GM23338 (cell line): Measurements from ENCODE around the gene ENC1. TPM values are rescaled to one million over a fixed set of nuclear protein-coding genes. Genes with fewer than 3 reads are reported as not detected.

Experiments used
- ATAC-seq: fragments of 200-7000 bp; cut with Tn5 transposase; 3 replicates; pipeline ENCODE4 v1.9.1; 2020
- DNase-seq: peaks from one replicate; pipeline ENCODE4 v3.0.0-alpha.2; 2015; ENCODE audit warnings: low spot score
- H2AFZ ChIP-seq: fragments of 200-600 bp; sonication (generic); 2 replicates; pipeline ENCODE4 v1.8.0; 2016; ENCODE audit warnings: antibody characterized with exemption, mild to moderate bottlenecking, moderate library complexity
- H3F3A ChIP-seq: fragments of 200-600 bp; sonication (generic); replicated peaks from 2 replicates; pipeline ENCODE4 v1.8.0; 2017; ENCODE audit warnings: antibody characterized with exemption, mixed run types, low read depth
- H3K27ac ChIP-seq: fragments of 200-600 bp; sonication (generic); 2 replicates; pipeline ENCODE4 v1.6.1; 2016; ENCODE audit warnings: low read depth
- H3K27me3 ChIP-seq: fragments of 200-600 bp; sonication (generic); 2 replicates; pipeline ENCODE4 v1.8.0; 2016; ENCODE audit warnings: mild to moderate bottlenecking, mixed run types, moderate library complexity; ENCODE audit not compliant: insufficient read depth
- H3K36me3 ChIP-seq: fragments of 200-600 bp; sonication (generic); 2 replicates; pipeline ENCODE4 v1.8.0; 2016; ENCODE audit warnings: mild to moderate bottlenecking; ENCODE audit not compliant: insufficient read depth
- H3K4me1 ChIP-seq: fragments of 200-600 bp; sonication (generic); 2 replicates; pipeline ENCODE4 v1.8.0; 2016; ENCODE audit warnings: mild to moderate bottlenecking, moderate library complexity; ENCODE audit not compliant: insufficient read depth
- H3K4me2 ChIP-seq: fragments of 200-600 bp; sonication (generic); 2 replicates; pipeline ENCODE4 v1.7.1; 2017; ENCODE audit warnings: mixed run types
- H3K4me3 ChIP-seq: fragments of 200-600 bp; sonication (generic); 2 replicates; pipeline ENCODE4 v1.6.1; 2016; ENCODE audit warnings: mixed run types
- H3K79me2 ChIP-seq: fragments of 200-600 bp; sonication (generic); replicated peaks from 2 replicates; pipeline ENCODE4 v1.8.0; 2017; ENCODE audit warnings: mild to moderate bottlenecking; ENCODE audit not compliant: insufficient read depth
- H3K9me2 ChIP-seq: fragments of 200-600 bp; sonication (generic); 2 replicates; pipeline ENCODE4 v1.8.0; 2017; ENCODE audit not compliant: insufficient read depth
- H4K20me1 ChIP-seq: fragments of 200-600 bp; sonication (generic); replicated peaks from 2 replicates; pipeline ENCODE4 v1.8.0; 2017; ENCODE audit warnings: mild to moderate bottlenecking; ENCODE audit not compliant: insufficient read depth
- H3K27ac Mint-ChIP-seq: 2 replicates; pipeline ENCODE4 v1.8.0; 2020; ENCODE audit warnings: inconsistent platforms, mild to moderate bottlenecking, moderate library complexity, mixed read lengths
- H3K27me3 Mint-ChIP-seq: 3 replicates; pipeline ENCODE4 v1.8.0; 2022; ENCODE audit warnings: low read depth, mild to moderate bottlenecking, moderate library complexity, mixed read lengths, inconsistent platforms; ENCODE audit not compliant: insufficient read depth, poor library complexity
- H3K36me3 Mint-ChIP-seq: 3 replicates; pipeline ENCODE4 v1.8.0; 2021; ENCODE audit warnings: low read depth, mild to moderate bottlenecking, inconsistent platforms, moderate library complexity, mixed read lengths
- H3K4me1 Mint-ChIP-seq: 3 replicates; pipeline ENCODE4 v1.8.0; 2020; ENCODE audit warnings: mild to moderate bottlenecking, inconsistent platforms, mixed read lengths
- H3K4me3 Mint-ChIP-seq: 3 replicates; pipeline ENCODE4 v1.8.0; 2021; ENCODE audit warnings: moderate library complexity, mild to moderate bottlenecking, inconsistent platforms, mixed read lengths
- H3K9me3 Mint-ChIP-seq: 3 replicates; pipeline ENCODE4 v1.8.0; 2020; ENCODE audit warnings: moderate library complexity, mild to moderate bottlenecking, inconsistent platforms, mixed read lengths
- CREB1 ChIP-seq: fragments of 250-450 bp; sonication (Bioruptor Pico); IDR thresholded peaks from 2 replicates; pipeline ENCODE4 v1.5.0; 2020; ENCODE audit warnings: low read depth, mild to moderate bottlenecking, moderate library complexity
- CTCF ChIP-seq, 2 experiments: fragments of 200-600 bp in 1 of 2; sonication (generic) in 1 of 2; conservative IDR thresholded peaks; 2 replicates each; pipeline versions ENCODE4 v1.5.1 to v1.6.1; 2016 to 2017; ENCODE audit warnings: antibody characterized with exemption in 2 of 2, low read depth in 2 of 2, mild to moderate bottlenecking in 2 of 2, moderate library complexity in 1 of 2
- ETS1 ChIP-seq: IDR thresholded peaks from 2 replicates; pipeline ENCODE4 v1.6.1; 2016; ENCODE audit warnings: antibody characterized with exemption
- EZH2 ChIP-seq: fragments of 200-600 bp; sonication (generic); IDR thresholded peaks from one replicate; pipeline ENCODE4 v1.8.0; 2017; ENCODE audit warnings: antibody characterized with exemption, mild to moderate bottlenecking, low read depth; ENCODE audit not compliant: unreplicated experiment
- EZH2phosphoT487 ChIP-seq: fragments of 200-600 bp; sonication (generic); IDR thresholded peaks from one replicate; pipeline ENCODE4 v1.8.1; 2018; ENCODE audit warnings: antibody characterized with exemption; ENCODE audit not compliant: unreplicated experiment
- JUNB ChIP-seq: IDR thresholded peaks from one replicate; pipeline ENCODE4 v1.6.1; 2016; ENCODE audit warnings: antibody characterized with exemption; ENCODE audit not compliant: unreplicated experiment
- NANOG ChIP-seq: IDR thresholded peaks from 2 replicates; pipeline ENCODE4 v1.6.1; 2016; ENCODE audit warnings: antibody characterized with exemption, borderline replicate concordance
- POLR2AphosphoS5 ChIP-seq: IDR thresholded peaks from 2 replicates; pipeline ENCODE4 v1.6.1; 2016; ENCODE audit warnings: antibody characterized with exemption, low read depth
- REST ChIP-seq: IDR thresholded peaks from one replicate; pipeline ENCODE4 v1.6.1; 2018; ENCODE audit warnings: antibody characterized with exemption; ENCODE audit not compliant: unreplicated experiment
- STAT1 ChIP-seq: IDR thresholded peaks from one replicate; pipeline ENCODE4 v1.6.1; 2016; ENCODE audit warnings: antibody characterized with exemption; ENCODE audit not compliant: unreplicated experiment
- ZNF114 ChIP-seq: fragments of 250-450 bp; sonication (Bioruptor Pico); IDR thresholded peaks from 2 replicates; pipeline ENCODE4 v1.5.0; 2020; ENCODE audit warnings: mild to moderate bottlenecking, moderate library complexity
- ZNF331 ChIP-seq: fragments of 250-450 bp; sonication (Bioruptor Pico); IDR thresholded peaks from 2 replicates; pipeline ENCODE4 v1.5.0; 2020; ENCODE audit warnings: low read depth, mild to moderate bottlenecking, moderate library complexity
- ZNF462 ChIP-seq: fragments of 250-450 bp; sonication (Bioruptor Pico); IDR thresholded peaks from 2 replicates; pipeline ENCODE4 v1.5.0; 2020; ENCODE audit warnings: mild to moderate bottlenecking, moderate library complexity
- polyA plus RNA-seq: library from polyadenylated mRNA; unstranded; fragments of >200 nt; fragmentation: Nextera tagmentation; extraction: Ambion mirVana; gene quantifications from 2 replicates; pipeline ENCODE4 v1.2.1, GENCODE V29; 2016
- total RNA-seq: library from RNA; depleted of rRNA; stranded (reverse); fragments of >200 nt; shearing (Covaris generic); gene quantifications from 2 replicates; pipeline ENCODE4 v1.2.3, GENCODE V29; 2014

Gene ENC1
- total and polyA plus RNA-seq, 2 experiments from 2014 or later = 8.2 to 27.9 TPM

GRCh38 chr5:74647096-74647495, 6.6 kb upstream of the ENC1 start:
- H3K4me2 ChIP-seq = no peak overlapping the region
- H3K36me3 Mint-ChIP-seq = no peaks in the 10 kb centered on the region
- H3K79me2 ChIP-seq = no peaks in the 10 kb centered on the region
- H3K27me3 Mint-ChIP-seq = peaks cover 11% of the 10 kb centered on the region
- H3F3A ChIP-seq = no peaks in the 10 kb centered on the region
- H3K4me1 ChIP-seq = peaks cover 9% of the 10 kb centered on the region
- no peak overlapping the region for H3K27ac Mint-ChIP-seq
- no peak overlapping the region for H3K27ac ChIP-seq
- no peak overlapping the region for H3K4me3 ChIP-seq
- no peaks in the 10 kb centered on the region for H3K9me2 ChIP-seq
- no peak for TF ChIP-seq EZH2phosphoT487
- TF ChIP-seq ZNF462 = no peak
- no peak for TF ChIP-seq ZNF114 (CRISPR knock-in tag)
- TF ChIP-seq CTCF (conservative IDR thresholded peaks at IDR 0.05; ENCODE audit: low read depth in 2 of 2) = no peak
- TF ChIP-seq CREB1 = no peak
- no peak for TF ChIP-seq ETS1
- no peak for TF ChIP-seq NANOG
- no peak for TF ChIP-seq ZNF331 (CRISPR knock-in tag)
- TF ChIP-seq REST = no peak
- no peak for TF ChIP-seq POLR2AphosphoS5
- TF ChIP-seq EZH2 = no peak
- TF ChIP-seq STAT1 = no peak
- no peak for TF ChIP-seq JUNB
- H2AFZ ChIP-seq = peak overlapping the region; percentile 82
- no peaks in the 10 kb centered on the region for H4K20me1 ChIP-seq
- H3K27me3 ChIP-seq = peaks cover 18% of the 10 kb centered on the region
- H3K9me3 Mint-ChIP-seq = no peaks in the 10 kb centered on the region
- no peak overlapping the region for H3K4me3 Mint-ChIP-seq
- ATAC-seq (no peak), DNase-seq (no peak)
- no peaks in the 10 kb centered on the region for H3K36me3 ChIP-seq
- H3K4me1 Mint-ChIP-seq = peaks cover 9% of the 10 kb centered on the region; the same call in 2 of the 3 replicates
